ENCODE results near the gene CEP85.
"Not testable (repeated sequence)": the region's sequence is repeated elsewhere in the genome, so short reads cannot be mapped to it uniquely, and the experiment has no call there.

The CEP85 gene

GRCh38 chr1:26286064-26286416 is 52.0 kb downstream of the CEP85 start:
- Histone ChIP-seq H3K36me3 (ENCODE audit: insufficient read depth, low read length) (peaks cover 29% of the 10 kb centered on the region), H3K4me3 (ENCODE audit: low read length) (no peak overlapping the region), H3K27me3 (ENCODE audit: control insufficient read depth, insufficient read depth, low read length) (no peaks in the 10 kb centered on the region), H3K9me3 (replicated peaks; ENCODE audit: low read length) (no peaks in the 10 kb centered on the region), H3K4me1 (ENCODE audit: control insufficient read depth, insufficient read depth, low read length) (peaks cover 57% of the 10 kb centered on the region), H3K4me2 (ENCODE audit: low read length) (no peak overlapping the region), H3K9ac (ENCODE audit: low read depth, low read length) (no peak overlapping the region)

GRCh38 chr1:26287033-26287711 is 53.2 kb downstream of the CEP85 start:
- no peak overlapping the region for H3K4me3 ChIP-seq (ENCODE audit: low read length)
- H3K9ac ChIP-seq (ENCODE audit: low read depth, low read length), result no peak overlapping the region
- H3K36me3 ChIP-seq (ENCODE audit: insufficient read depth, low read length), result peaks cover 20% of the 10 kb centered on the region
- no peaks in the 10 kb centered on the region for H3K9me3 ChIP-seq (replicated peaks; ENCODE audit: low read length)
- no peaks in the 10 kb centered on the region for H3K27me3 ChIP-seq (ENCODE audit: control insufficient read depth, insufficient read depth, low read length)
- no peak overlapping the region for H3K4me2 ChIP-seq (ENCODE audit: low read length)
- peaks cover 46% of the 10 kb centered on the region for H3K4me1 ChIP-seq (ENCODE audit: control insufficient read depth, insufficient read depth, low read length)

- H3K9me3 ChIP-seq (replicated peaks; ENCODE audit: low read length), result no peaks in the 10 kb centered on the region
- no peaks in the 10 kb centered on the region for H3K27me3 ChIP-seq (ENCODE audit: control insufficient read depth, insufficient read depth, low read length)
- no peak overlapping the region for H3K4me2 ChIP-seq (ENCODE audit: low read length)
- peaks cover 15% of the 10 kb centered on the region for H3K36me3 ChIP-seq (ENCODE audit: insufficient read depth, low read length)
- no peak overlapping the region for H3K4me3 ChIP-seq (ENCODE audit: low read length)
- H3K4me1 ChIP-seq (ENCODE audit: control insufficient read depth, insufficient read depth, low read length), result peaks cover 40% of the 10 kb centered on the region
- H3K9ac ChIP-seq (ENCODE audit: low read depth, low read length), result no peak overlapping the region
Measured at GRCh38 chr1:26287811-26288210, 53.8 kb downstream of the CEP85 start.

GRCh38 chr1:26288311-26288941 is 54.4 kb downstream of the CEP85 start:
- H3K9ac ChIP-seq (ENCODE audit: low read depth, low read length), result no peak overlapping the region
- peaks cover 34% of the 10 kb centered on the region for H3K4me1 ChIP-seq (ENCODE audit: control insufficient read depth, insufficient read depth, low read length)
- no peak overlapping the region for H3K4me2 ChIP-seq (ENCODE audit: low read length)
- H3K36me3 ChIP-seq (ENCODE audit: insufficient read depth, low read length), result peaks cover 12% of the 10 kb centered on the region
- H3K4me3 ChIP-seq (ENCODE audit: low read length), result no peak overlapping the region
- no peaks in the 10 kb centered on the region for H3K9me3 ChIP-seq (replicated peaks; ENCODE audit: low read length)
- no peaks in the 10 kb centered on the region for H3K27me3 ChIP-seq (ENCODE audit: control insufficient read depth, insufficient read depth, low read length)

- Histone ChIP-seq H3K9me3 (replicated peaks; ENCODE audit: low read length) (no peaks in the 10 kb centered on the region), H3K27me3 (ENCODE audit: control insufficient read depth, insufficient read depth, low read length) (no peaks in the 10 kb centered on the region), H3K4me1 (ENCODE audit: control insufficient read depth, insufficient read depth, low read length) (peaks cover 24% of the 10 kb centered on the region), H3K4me3 (ENCODE audit: low read length) (no peak overlapping the region), H3K4me2 (ENCODE audit: low read length) (no peak overlapping the region), H3K9ac (ENCODE audit: low read depth, low read length) (no peak overlapping the region), H3K36me3 (ENCODE audit: insufficient read depth, low read length) (peaks cover 5% of the 10 kb centered on the region)
Measured at GRCh38 chr1:26289158-26290059, 55.4 kb downstream of the CEP85 start.

GRCh38 chr1:26290122-26290881 is 56.3 kb downstream of the CEP85 start:
- no peak overlapping the region for H3K9ac ChIP-seq (ENCODE audit: low read depth, low read length)
- no peaks in the 10 kb centered on the region for H3K27me3 ChIP-seq (ENCODE audit: control insufficient read depth, insufficient read depth, low read length)
- H3K9me3 ChIP-seq (replicated peaks; ENCODE audit: low read length), result no peaks in the 10 kb centered on the region
- H3K4me1 ChIP-seq (ENCODE audit: control insufficient read depth, insufficient read depth, low read length), result peaks cover 15% of the 10 kb centered on the region
- H3K4me3 ChIP-seq (ENCODE audit: low read length), result no peak overlapping the region
- H3K4me2 ChIP-seq (ENCODE audit: low read length), result no peak overlapping the region
- no peaks in the 10 kb centered on the region for H3K36me3 ChIP-seq (ENCODE audit: insufficient read depth, low read length)

- Histone ChIP-seq H3K4me2 (ENCODE audit: low read length) (no peak overlapping the region), H3K9ac (ENCODE audit: low read depth, low read length) (no peak overlapping the region), H3K4me1 (ENCODE audit: control insufficient read depth, insufficient read depth, low read length) (peaks cover 13% of the 10 kb centered on the region), H3K4me3 (ENCODE audit: low read length) (no peak overlapping the region), H3K9me3 (replicated peaks; ENCODE audit: low read length) (no peaks in the 10 kb centered on the region), H3K27me3 (ENCODE audit: control insufficient read depth, insufficient read depth, low read length) (no peaks in the 10 kb centered on the region), H3K36me3 (ENCODE audit: insufficient read depth, low read length) (no peaks in the 10 kb centered on the region)
Measured at GRCh38 chr1:26290882-26291261, 56.9 kb downstream of the CEP85 start.

- no peak overlapping the region for H3K4me2 ChIP-seq (ENCODE audit: low read length)
- H3K36me3 ChIP-seq (ENCODE audit: insufficient read depth, low read length), result no peaks in the 10 kb centered on the region
- no peaks in the 10 kb centered on the region for H3K27me3 ChIP-seq (ENCODE audit: control insufficient read depth, insufficient read depth, low read length)
- H3K9ac ChIP-seq (ENCODE audit: low read depth, low read length), result no peak overlapping the region
- H3K4me3 ChIP-seq (ENCODE audit: low read length), result no peak overlapping the region
- H3K4me1 ChIP-seq (ENCODE audit: control insufficient read depth, insufficient read depth, low read length), result peaks cover 13% of the 10 kb centered on the region
- H3K9me3 ChIP-seq (replicated peaks; ENCODE audit: low read length), result no peaks in the 10 kb centered on the region
Measured at GRCh38 chr1:26291433-26291832, 57.4 kb downstream of the CEP85 start.

- H3K4me2 ChIP-seq (ENCODE audit: low read length), result no peak overlapping the region
- H3K9ac ChIP-seq (ENCODE audit: low read depth, low read length), result no peak overlapping the region
- no peaks in the 10 kb centered on the region for H3K9me3 ChIP-seq (replicated peaks; ENCODE audit: low read length)
- peaks cover 12% of the 10 kb centered on the region for H3K4me1 ChIP-seq (ENCODE audit: control insufficient read depth, insufficient read depth, low read length)
- no peak overlapping the region for H3K4me3 ChIP-seq (ENCODE audit: low read length)
- no peaks in the 10 kb centered on the region for H3K27me3 ChIP-seq (ENCODE audit: control insufficient read depth, insufficient read depth, low read length)
- no peaks in the 10 kb centered on the region for H3K36me3 ChIP-seq (ENCODE audit: insufficient read depth, low read length)
Measured at GRCh38 chr1:26291939-26292338, 57.9 kb downstream of the CEP85 start.

GRCh38 chr1:26292735-26293134 is 58.7 kb downstream of the CEP85 start:
- H3K9ac ChIP-seq (ENCODE audit: low read depth, low read length); H3K27me3 ChIP-seq (ENCODE audit: control insufficient read depth, insufficient read depth, low read length); H3K4me1 ChIP-seq (ENCODE audit: control insufficient read depth, insufficient read depth, low read length); H3K36me3 ChIP-seq (ENCODE audit: insufficient read depth, low read length); H3K9me3 ChIP-seq (replicated peaks; ENCODE audit: low read length); H3K4me3 ChIP-seq (ENCODE audit: low read length); H3K4me2 ChIP-seq (ENCODE audit: low read length): not testable (repeated sequence)

GRCh38 chr1:26293911-26294463 is 60.0 kb downstream of the CEP85 start:
- H3K9me3 ChIP-seq (replicated peaks; ENCODE audit: low read length), result no peaks in the 10 kb centered on the region

More at GRCh38 chr1:26293911-26294463, 60.0 kb downstream of the CEP85 start:
- Histone ChIP-seq H3K27me3 (ENCODE audit: control insufficient read depth, insufficient read depth, low read length) (no peaks in the 10 kb centered on the region), H3K4me2 (ENCODE audit: low read length) (no peak overlapping the region), H3K4me3 (ENCODE audit: low read length) (no peak overlapping the region), H3K4me1 (ENCODE audit: control insufficient read depth, insufficient read depth, low read length) (peaks cover 8% of the 10 kb centered on the region), H3K36me3 (ENCODE audit: insufficient read depth, low read length) (no peaks in the 10 kb centered on the region), H3K9ac (ENCODE audit: low read depth, low read length) (no peak overlapping the region)
